Panc1 (cell line): ENCODE data around the gene TSHR.

ENCODE experiments used
- CTCF ChIP-seq: fragments of 450-650 bp; IDR thresholded peaks from 2 replicates; pipeline ENCODE4 v1.5.1; 2017; ENCODE audit warnings: mild to moderate bottlenecking
- POLR2AphosphoS5 ChIP-seq: IDR thresholded peaks from 2 replicates; pipeline ENCODE4 v1.6.1; 2012; ENCODE audit warnings: mild to moderate bottlenecking, low read depth, low read length, moderate library complexity
- REST ChIP-seq, 2 experiments: IDR thresholded peaks; 2 replicates each; pipeline ENCODE4 v1.6.1; 2011 to 2012; ENCODE audit warnings: low read depth in 2 of 2, control low read depth in 1 of 2, low read length in 1 of 2, mild to moderate bottlenecking in 1 of 2, moderate library complexity in 1 of 2; ENCODE audit not compliant: insufficient read depth in 1 of 2
- TCF7L2 ChIP-seq: IDR thresholded peaks from 2 replicates; pipeline ENCODE4 v1.6.1; 2011; ENCODE audit warnings: mild to moderate bottlenecking, low read depth, low read length, inconsistent platforms

GRCh38 chr14:80941241-80942185 lies 13.9 kb upstream of the TSHR start, which contains the start of gene CEP128:
- TF ChIP-seq CTCF (no peak), TCF7L2 (peak; percentile 93), POLR2AphosphoS5 (0 out of 2 replicates have a peak, but pooled peaks have one; percentile 34), REST (IDR thresholded peaks at IDR 0.05; ENCODE audit: insufficient read depth in 1 of 2, low read depth in 2 of 2, low read length in 1 of 2) (no peak)
